ENCODE data around the gene KIRREL3.

- TF ChIP-seq CTCF (optimal IDR thresholded peaks at IDR 0.05 in 1 of 3, IDR thresholded peaks at IDR 0.05 in 1 of 3, conservative IDR thresholded peaks at IDR 0.05 in 1 of 3; ENCODE audit: extremely low read depth in 1 of 3, insufficient read depth in 2 of 3, low read length in 3 of 3): no peak
- no peak for TF ChIP-seq EZH2 (IDR thresholded peaks at IDR 0.05; ENCODE audit: low read length)
These were observed 170.3 kb downstream of the KIRREL3 start for GRCh38 chr11:126830216-126830806.
